GM18505 (cell line): ENCODE results near the gene PPCDC.
"Not testable (repeated sequence)": the region's sequence is repeated elsewhere in the genome, so short reads cannot be mapped to it uniquely, and the experiment has no call there.

Experiments used
- ATAC-seq: cut with Tn5 transposase; IDR thresholded peaks from one replicate; pipeline ENCODE4 v1.9.1; 2021; ENCODE audit not compliant: unreplicated experiment
- POLR2A ChIP-seq: IDR thresholded peaks from 4 replicates; pipeline ENCODE4 v1.6.1; 2011; ENCODE audit warnings: borderline replicate concordance; ENCODE audit not compliant: insufficient read depth, insufficient read length; ENCODE audit errors: extremely low read depth

The PPCDC gene

GRCh38 chr15:75061272-75061671 is 37.9 kb downstream of the PPCDC start:
- ATAC-seq: no peak
- no peak for TF ChIP-seq POLR2A

- no peak for ATAC-seq
- no peak for TF ChIP-seq POLR2A
These were observed 39.3 kb downstream of the PPCDC start for GRCh38 chr15:75062706-75063105.

GRCh38 chr15:75063338-75063737 is 39.9 kb downstream of the PPCDC start:
- no peak for TF ChIP-seq POLR2A
- ATAC-seq: no peak

- no peak for ATAC-seq
These were observed 40.5 kb downstream of the PPCDC start for GRCh38 chr15:75063889-75064288.

GRCh38 chr15:75064846-75065245 is 41.5 kb downstream of the PPCDC start:
- ATAC-seq: no peak
- no peak for TF ChIP-seq POLR2A

More at GRCh38 chr15:75063889-75064288, 40.5 kb downstream of the PPCDC start:
- TF ChIP-seq POLR2A: no peak

GRCh38 chr15:75065467-75065850 is 42.1 kb downstream of the PPCDC start:
- no peak for ATAC-seq
- no peak for TF ChIP-seq POLR2A

GRCh38 chr15:75065851-75066509 is 42.6 kb downstream of the PPCDC start:
- no peak for ATAC-seq
- no peak for TF ChIP-seq POLR2A

- ATAC-seq: no peak
- no peak for TF ChIP-seq POLR2A
These were observed 43.9 kb downstream of the PPCDC start for GRCh38 chr15:75067123-75067830.

- ATAC-seq: no peak
- no peak for TF ChIP-seq POLR2A
These were observed 45.4 kb downstream of the PPCDC start for GRCh38 chr15:75068748-75069147.

- peak; percentile 80 for ATAC-seq
- peak; percentile 59 for TF ChIP-seq POLR2A
These were observed 46.0 kb downstream of the PPCDC start for GRCh38 chr15:75069301-75069925.

- no peak for TF ChIP-seq POLR2A
- no peak for ATAC-seq
These were observed 47.3 kb downstream of the PPCDC start for GRCh38 chr15:75070674-75071073.

GRCh38 chr15:75073197-75073596 is 49.8 kb downstream of the PPCDC start:
- ATAC-seq: no peak
- no peak for TF ChIP-seq POLR2A

- ATAC-seq: no peak
- no peak for TF ChIP-seq POLR2A
These were observed 52.9 kb downstream of the PPCDC start for GRCh38 chr15:75076277-75076676.

GRCh38 chr15:75077551-75077961 is 54.2 kb downstream of the PPCDC start:
- not testable (repeated sequence) for ATAC-seq
